HFFc6 (cell line): Measurements from ENCODE around the gene EME1. TPM values are rescaled to one million over a fixed set of nuclear protein-coding genes. Genes with fewer than 3 reads are reported as not detected.

Experiments used
- DNase-seq: peaks from one replicate; pipeline ENCODE4 v3.0.0-alpha.2; 2018
- H3K27ac Mint-ChIP-seq: 2 replicates; pipeline ENCODE4 v1.8.0; 2020; ENCODE audit warnings: mild to moderate bottlenecking, mixed read lengths
- H3K27me3 Mint-ChIP-seq: 2 replicates; pipeline ENCODE4 v1.8.0; 2021; ENCODE audit warnings: mild to moderate bottlenecking, moderate library complexity, mixed read lengths; ENCODE audit not compliant: insufficient read depth
- H3K36me3 Mint-ChIP-seq: 2 replicates; pipeline ENCODE4 v1.8.0; 2021; ENCODE audit warnings: low read depth, mixed read lengths
- H3K4me1 Mint-ChIP-seq: 2 replicates; pipeline ENCODE4 v1.8.0; 2020; ENCODE audit warnings: low read depth, mixed read lengths
- H3K4me3 Mint-ChIP-seq: 2 replicates; pipeline ENCODE4 v1.8.0; 2020; ENCODE audit warnings: mild to moderate bottlenecking, moderate library complexity, mixed read lengths
- H3K9me3 Mint-ChIP-seq: 2 replicates; pipeline ENCODE4 v1.8.0; 2020; ENCODE audit warnings: mild to moderate bottlenecking, mixed read lengths
- CTCF ChIP-seq: fragments of 200-600 bp; sonication (generic); IDR thresholded peaks from 2 replicates; pipeline ENCODE4 v1.5.0; 2021; ENCODE audit warnings: antibody characterized with exemption, mild to moderate bottlenecking
- total RNA-seq, 6 experiments: library from RNA; stranded (reverse); fragmentation: NEBNext Ultra II Directional; extraction: Animal tissue kit (Norgen Biotek cat#: 25700); gene quantifications; 2 replicates in 1 of 6; 3 replicates in 5 of 6; pipeline ENCODE4 v1.2.3, GENCODE V29; 2021

The EME1 gene
- total RNA-seq, 6 experiments from 2014 or later = 3.3 to 7.7 (median 6.5) TPM

- DNase-seq = no peak
- no peaks in the 10 kb centered on the region; the same call in none of the 2 replicates for H3K27me3 Mint-ChIP-seq
- H3K36me3 Mint-ChIP-seq = peaks cover 4% of the 10 kb centered on the region; the same call in 1 of the 2 replicates
- peaks cover 15% of the 10 kb centered on the region for H3K4me1 Mint-ChIP-seq
- no peaks in the 10 kb centered on the region for H3K9me3 Mint-ChIP-seq
- H3K4me3 Mint-ChIP-seq = no peak overlapping the region
- TF ChIP-seq CTCF = no peak
- H3K27ac Mint-ChIP-seq = no peak overlapping the region
Observed at GRCh38 chr17:50358177-50358576, 14.9 kb upstream of the EME1 start.

- DNase-seq = no peak
- no peak overlapping the region; the same call in 1 of the 2 replicates for H3K27ac Mint-ChIP-seq
Observed at GRCh38 chr17:50359005-50359699, 13.9 kb upstream of the EME1 start.

GRCh38 chr17:50359998-50360461, 13.0 kb upstream of the EME1 start:
- Mint-ChIP-seq H3K4me1 (peaks cover 34% of the 10 kb centered on the region), H3K9me3 (no peaks in the 10 kb centered on the region), H3K27me3 (no peaks in the 10 kb centered on the region; the same call in none of the 2 replicates), H3K4me3 (no peak overlapping the region), H3K27ac (no peak overlapping the region), H3K36me3 (no peaks in the 10 kb centered on the region; the same call in 1 of the 2 replicates)
- TF ChIP-seq CTCF = no peak
- no peak for DNase-seq

More at GRCh38 chr17:50359005-50359699, 13.9 kb upstream of the EME1 start:
- peaks cover 3% of the 10 kb centered on the region; the same call in 1 of the 2 replicates for H3K36me3 Mint-ChIP-seq
- no peaks in the 10 kb centered on the region for H3K9me3 Mint-ChIP-seq
- peaks cover 25% of the 10 kb centered on the region for H3K4me1 Mint-ChIP-seq
- TF ChIP-seq CTCF = no peak
- H3K27me3 Mint-ChIP-seq = no peaks in the 10 kb centered on the region; the same call in none of the 2 replicates
- no peak overlapping the region for H3K4me3 Mint-ChIP-seq

GRCh38 chr17:50360486-50361115, 12.4 kb upstream of the EME1 start:
- H3K27me3 Mint-ChIP-seq = no peaks in the 10 kb centered on the region; the same call in none of the 2 replicates
- H3K4me1 Mint-ChIP-seq = peaks cover 39% of the 10 kb centered on the region
- H3K4me3 Mint-ChIP-seq = no peak overlapping the region
- no peak for TF ChIP-seq CTCF
- no peak overlapping the region for H3K27ac Mint-ChIP-seq
- no peaks in the 10 kb centered on the region for H3K9me3 Mint-ChIP-seq
- H3K36me3 Mint-ChIP-seq = no peaks in the 10 kb centered on the region; the same call in 1 of the 2 replicates
- DNase-seq = no peak

GRCh38 chr17:50361561-50362480, 11.2 kb upstream of the EME1 start:
- Mint-ChIP-seq H3K36me3 (no peaks in the 10 kb centered on the region; the same call in 1 of the 2 replicates), H3K4me3 (no peak overlapping the region), H3K9me3 (no peaks in the 10 kb centered on the region), H3K27me3 (no peaks in the 10 kb centered on the region; the same call in none of the 2 replicates), H3K27ac (peak overlapping the region; percentile 74), H3K4me1 (peaks cover 41% of the 10 kb centered on the region)
- peak; percentile 58 for DNase-seq
- peak; percentile 88 for TF ChIP-seq CTCF
